ENCODE measurements around the gene BTBD19.
"Not testable (repeated sequence)": the region's sequence is repeated elsewhere in the genome, so short reads cannot be mapped to it uniquely, and the experiment has no call there.

BTBD19 gene

GRCh38 chr1:44788120-44788860 is 20.0 kb upstream of the BTBD19 start, which contains the start of gene BEST4:
Gene BEST4 (minus strand): TSS chr1:44788170. CDS start chr1:44787705, 465 bp downstream.
- DNase-seq (ENCODE audit: low read depth): no peak
- TF ChIP-seq, protein P1, sequence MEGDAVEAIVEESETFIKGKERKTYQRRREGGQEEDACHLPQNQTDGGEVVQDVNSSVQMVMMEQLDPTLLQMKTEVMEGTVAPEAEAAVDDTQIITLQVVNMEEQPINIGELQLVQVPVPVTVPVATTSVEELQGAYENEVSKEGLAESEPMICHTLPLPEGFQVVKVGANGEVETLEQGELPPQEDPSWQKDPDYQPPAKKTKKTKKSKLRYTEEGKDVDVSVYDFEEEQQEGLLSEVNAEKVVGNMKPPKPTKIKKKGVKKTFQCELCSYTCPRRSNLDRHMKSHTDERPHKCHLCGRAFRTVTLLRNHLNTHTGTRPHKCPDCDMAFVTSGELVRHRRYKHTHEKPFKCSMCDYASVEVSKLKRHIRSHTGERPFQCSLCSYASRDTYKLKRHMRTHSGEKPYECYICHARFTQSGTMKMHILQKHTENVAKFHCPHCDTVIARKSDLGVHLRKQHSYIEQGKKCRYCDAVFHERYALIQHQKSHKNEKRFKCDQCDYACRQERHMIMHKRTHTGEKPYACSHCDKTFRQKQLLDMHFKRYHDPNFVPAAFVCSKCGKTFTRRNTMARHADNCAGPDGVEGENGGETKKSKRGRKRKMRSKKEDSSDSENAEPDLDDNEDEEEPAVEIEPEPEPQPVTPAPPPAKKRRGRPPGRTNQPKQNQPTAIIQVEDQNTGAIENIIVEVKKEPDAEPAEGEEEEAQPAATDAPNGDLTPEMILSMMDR (conservative IDR thresholded peaks at IDR 0.05; ENCODE audit: low read depth, low read length): no peak
- no peak within 1 kb of the TSS for H3K4me3 ChIP-seq (ENCODE audit: low read length)

- TF ChIP-seq, protein P1 (conservative IDR thresholded peaks at IDR 0.05; ENCODE audit: low read depth, low read length): no peak
- no peak for DNase-seq (ENCODE audit: low read depth)
- H3K4me3 ChIP-seq (ENCODE audit: low read length): no peak overlapping the region
These were observed 17.1 kb upstream of the BTBD19 start for GRCh38 chr1:44790968-44791801.

DNA sequence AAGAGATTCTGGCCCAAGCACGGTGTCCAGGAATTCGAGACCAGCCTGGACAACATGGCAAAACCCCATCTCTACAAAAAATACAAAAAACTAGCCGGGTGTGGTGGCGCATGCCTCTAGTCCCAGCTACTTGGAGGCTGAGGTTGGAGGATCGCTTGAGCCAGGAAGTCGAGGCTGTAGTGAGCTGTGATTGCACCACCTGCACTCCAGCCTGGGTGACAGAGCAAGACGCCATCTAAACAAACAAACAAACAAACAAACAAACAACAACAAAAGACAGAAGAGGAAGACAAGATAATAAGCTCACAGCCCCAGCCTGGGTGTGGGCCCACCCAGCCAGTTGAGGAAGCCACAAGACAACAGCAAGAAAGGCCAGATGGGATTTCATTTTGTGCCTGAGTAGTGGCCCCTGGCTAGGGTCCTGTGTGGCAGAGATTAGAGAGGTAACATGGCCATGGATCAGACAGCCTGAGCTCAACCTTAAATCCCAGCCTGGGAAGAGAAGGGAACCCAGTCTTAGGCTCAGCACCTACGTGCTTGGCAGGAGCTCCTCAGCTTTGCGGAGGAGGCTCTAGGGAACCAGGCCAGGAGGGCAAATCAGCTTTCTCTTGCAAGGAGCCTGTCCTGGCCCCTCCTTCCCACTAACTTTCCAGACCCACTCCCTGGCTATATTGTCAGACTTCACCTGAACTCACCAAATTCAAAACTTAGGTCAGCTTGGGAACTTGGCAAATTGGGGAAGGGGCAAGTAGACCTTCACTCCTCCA is 15.4 kb upstream of the BTBD19 start:
- DNase-seq (ENCODE audit: low read depth): no peak
- TF ChIP-seq, protein P1 (conservative IDR thresholded peaks at IDR 0.05; ENCODE audit: low read depth, low read length): no peak

DNA sequence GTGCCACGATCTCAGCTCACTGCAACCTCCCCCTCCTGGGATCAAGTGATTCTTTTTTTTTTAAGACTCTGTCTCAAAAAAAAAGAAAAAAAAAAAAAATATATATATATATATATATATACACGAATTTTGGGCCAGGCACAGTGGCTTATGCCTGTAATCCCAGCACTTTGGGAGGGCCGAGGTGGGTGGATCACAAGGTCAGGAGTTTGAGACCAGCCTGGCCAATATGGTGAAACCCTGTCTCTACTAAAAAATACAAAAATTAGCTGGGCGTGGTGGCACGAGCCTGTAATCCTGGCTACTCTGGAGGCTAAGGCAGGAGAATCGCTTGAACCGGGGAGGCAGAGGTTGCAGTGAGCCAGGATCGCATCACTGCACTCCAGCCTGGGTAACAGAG is 10.4 kb upstream of the BTBD19 start:
- H3K4me3 ChIP-seq (ENCODE audit: low read length); DNase-seq (ENCODE audit: low read depth): not testable (repeated sequence)

More for the DNA sequence above, 15.4 kb upstream of the BTBD19 start:
- H3K4me3 ChIP-seq (ENCODE audit: low read length): no peak overlapping the region

DNA sequence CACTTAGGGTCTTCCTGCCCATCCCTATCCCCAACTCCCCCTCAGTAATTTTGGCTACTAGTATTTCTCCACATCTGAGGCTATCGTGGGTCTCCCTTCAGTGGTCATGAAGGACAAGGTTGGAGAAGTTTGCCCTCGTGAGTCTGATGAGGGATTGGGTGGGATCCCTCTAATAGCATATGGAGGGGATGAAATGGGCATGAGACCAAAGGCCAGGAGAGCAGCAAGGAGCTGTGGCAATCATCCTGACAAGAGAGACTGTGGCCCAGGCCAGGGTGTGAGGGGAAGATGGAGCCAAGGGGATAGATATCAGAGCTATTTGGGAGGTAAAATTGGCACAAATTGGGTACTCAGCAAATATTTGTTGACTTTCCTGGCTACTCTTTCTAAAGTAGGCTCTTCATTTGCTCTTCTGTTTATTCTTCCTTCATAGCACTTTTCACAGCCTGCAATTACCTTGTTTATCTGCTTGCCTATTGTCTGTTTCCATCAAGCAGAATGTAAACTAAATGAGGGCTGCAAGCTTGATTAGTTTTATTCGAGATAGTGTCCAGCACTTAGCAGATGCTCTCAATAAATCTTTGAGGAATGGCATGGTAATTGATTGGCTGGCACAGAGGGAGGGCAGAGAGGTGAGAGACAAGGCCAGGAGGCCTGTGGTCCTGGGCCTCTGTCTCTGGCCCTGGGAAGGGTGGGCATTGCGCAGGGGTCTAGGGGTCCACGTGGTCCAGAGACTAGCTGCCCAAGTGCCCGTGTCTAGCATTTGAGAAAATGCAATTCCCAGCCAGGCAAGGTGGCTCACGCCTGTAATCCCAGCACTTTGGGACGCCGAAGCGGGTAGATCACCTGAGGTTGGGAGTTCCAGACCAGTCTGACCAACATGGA is 9.6 kb upstream of the BTBD19 start:
- TF ChIP-seq, protein P1 (conservative IDR thresholded peaks at IDR 0.05; ENCODE audit: low read depth, low read length): no peak
- no peak overlapping the region for H3K4me3 ChIP-seq (ENCODE audit: low read length)

DNA sequence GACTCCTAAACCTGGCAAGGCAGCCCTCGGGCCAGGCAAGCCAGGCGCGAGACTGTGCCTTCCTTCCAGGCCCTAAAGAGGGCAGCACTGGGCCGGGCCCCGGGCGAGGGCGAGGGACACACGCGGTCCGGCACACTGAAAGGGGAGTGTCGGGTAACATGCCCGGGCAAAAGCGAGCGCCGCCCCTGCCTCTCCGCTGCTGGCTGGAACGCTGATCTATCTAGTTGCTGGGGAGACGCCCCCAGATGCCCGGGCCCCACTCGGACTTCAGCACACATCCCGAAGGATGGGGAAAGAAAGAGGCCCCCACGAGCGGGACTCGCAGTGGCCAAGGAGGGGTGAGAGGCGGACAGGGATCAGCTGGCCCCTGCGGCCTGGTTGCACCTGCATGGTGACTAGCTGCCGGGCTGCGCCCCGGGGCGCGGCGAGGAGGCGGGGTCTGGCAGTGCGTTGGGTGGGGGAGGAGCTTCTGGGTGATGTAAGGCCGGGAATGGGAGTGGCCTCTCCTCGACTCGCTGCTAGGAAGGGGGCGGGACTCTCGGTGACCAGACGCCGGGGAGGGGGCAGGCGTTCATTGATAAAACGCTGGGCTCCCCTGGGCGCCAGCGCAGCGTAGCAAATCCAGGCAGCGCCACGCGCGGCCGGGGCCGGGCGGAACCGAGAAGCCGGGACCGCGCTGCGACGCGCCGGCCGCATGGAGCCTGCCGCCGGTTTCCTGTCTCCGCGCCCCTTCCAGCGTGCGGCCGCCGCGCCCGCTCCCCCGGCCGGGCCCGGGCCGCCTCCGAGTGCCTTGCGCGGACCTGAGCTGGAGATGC is 8.3 kb upstream of the BTBD19 start, which contains the start of gene PLK3:
Gene PLK3, plus strand, starts transcription at position 608 of the 815 bp plus-strand sequence. Its CDS starts 87 bp downstream, at position 695.
- TF ChIP-seq, protein P1 (conservative IDR thresholded peaks at IDR 0.05; ENCODE audit: low read depth, low read length): peak; percentile 90
- DNase-seq (ENCODE audit: low read depth): peak; percentile 93
- H3K4me3 ChIP-seq (ENCODE audit: low read length): peak within 1 kb of the TSS; percentile 84

More for the DNA sequence above, 9.6 kb upstream of the BTBD19 start:
- DNase-seq (ENCODE audit: low read depth): no peak
